Endothelial cell of umbilical vein (primary cell): ENCODE results near the gene GORASP1.

Source experiments
- GATA2 ChIP-seq: IDR thresholded peaks from 2 replicates; pipeline ENCODE4 v1.7.0; 2011; ENCODE audit warnings: low read depth, mild to moderate bottlenecking, moderate library complexity, mixed read lengths, low read length; ENCODE audit not compliant: insufficient read length, insufficient read depth
- JUN ChIP-seq: IDR thresholded peaks from 2 replicates; pipeline ENCODE4 v1.6.1; 2011; ENCODE audit warnings: borderline replicate concordance, low read depth; ENCODE audit not compliant: insufficient read length, insufficient read depth
- POLR2A ChIP-seq: IDR thresholded peaks from 2 replicates; pipeline ENCODE4 v1.6.1; 2012; ENCODE audit warnings: low read depth, mild to moderate bottlenecking, control low read depth, low read length
- POLR2AphosphoS5 ChIP-seq: IDR thresholded peaks from 2 replicates; pipeline ENCODE4 v1.6.1; 2012; ENCODE audit warnings: low read depth, mild to moderate bottlenecking, control low read depth, low read length, moderate library complexity; ENCODE audit not compliant: insufficient read depth
- TF ChIP-seq, protein P1 (sequence below), 2 donors: IDR thresholded peaks; 1 replicate in 1 of 2; 2 replicates in 1 of 2; pipeline ENCODE4 v1.5.1; 2011; ENCODE audit warnings: low read length in 2 of 2, mild to moderate bottlenecking in 2 of 2, moderate library complexity in 2 of 2, control low read depth in 1 of 2, inconsistent platforms in 1 of 2, low read depth in 1 of 2; ENCODE audit not compliant: insufficient read depth in 1 of 2; ENCODE audit errors: extremely low read depth in 1 of 2
- TF ChIP-seq, protein P2 (sequence below): IDR thresholded peaks from 2 replicates; pipeline ENCODE4 v1.6.1; 2011; ENCODE audit not compliant: insufficient read depth, insufficient read length

DNA sequence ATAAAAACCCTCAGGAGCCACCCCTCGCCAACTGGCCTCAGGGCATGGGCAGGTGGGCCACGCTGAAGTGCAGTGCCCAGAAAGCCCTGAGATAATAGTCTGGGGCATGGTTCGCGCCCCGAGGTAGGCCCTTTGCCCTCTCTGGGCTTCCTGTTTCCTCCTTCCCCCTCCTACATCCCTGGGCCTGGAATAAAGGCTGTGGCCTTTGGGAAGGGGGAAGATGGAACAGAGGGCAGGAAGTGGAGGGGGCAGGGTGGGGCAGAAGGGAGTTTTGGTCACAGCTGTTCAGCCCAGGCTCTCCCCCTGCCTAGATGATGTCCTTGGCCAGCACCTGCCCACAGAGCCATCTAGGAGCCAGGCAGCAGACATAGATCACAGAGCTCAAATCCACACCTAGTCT lies 34.6 kb upstream of the GORASP1 start:
- TF ChIP-seq, protein P1, sequence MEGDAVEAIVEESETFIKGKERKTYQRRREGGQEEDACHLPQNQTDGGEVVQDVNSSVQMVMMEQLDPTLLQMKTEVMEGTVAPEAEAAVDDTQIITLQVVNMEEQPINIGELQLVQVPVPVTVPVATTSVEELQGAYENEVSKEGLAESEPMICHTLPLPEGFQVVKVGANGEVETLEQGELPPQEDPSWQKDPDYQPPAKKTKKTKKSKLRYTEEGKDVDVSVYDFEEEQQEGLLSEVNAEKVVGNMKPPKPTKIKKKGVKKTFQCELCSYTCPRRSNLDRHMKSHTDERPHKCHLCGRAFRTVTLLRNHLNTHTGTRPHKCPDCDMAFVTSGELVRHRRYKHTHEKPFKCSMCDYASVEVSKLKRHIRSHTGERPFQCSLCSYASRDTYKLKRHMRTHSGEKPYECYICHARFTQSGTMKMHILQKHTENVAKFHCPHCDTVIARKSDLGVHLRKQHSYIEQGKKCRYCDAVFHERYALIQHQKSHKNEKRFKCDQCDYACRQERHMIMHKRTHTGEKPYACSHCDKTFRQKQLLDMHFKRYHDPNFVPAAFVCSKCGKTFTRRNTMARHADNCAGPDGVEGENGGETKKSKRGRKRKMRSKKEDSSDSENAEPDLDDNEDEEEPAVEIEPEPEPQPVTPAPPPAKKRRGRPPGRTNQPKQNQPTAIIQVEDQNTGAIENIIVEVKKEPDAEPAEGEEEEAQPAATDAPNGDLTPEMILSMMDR (IDR thresholded peaks at IDR 0.05; ENCODE audit: extremely low read depth in 1 of 2, insufficient read depth in 1 of 2, low read depth in 1 of 2, low read length in 2 of 2) = no peak
- TF ChIP-seq POLR2AphosphoS5 (no peak), POLR2A (no peak), JUN (no peak), GATA2 (no peak)
- TF ChIP-seq, protein P2, sequence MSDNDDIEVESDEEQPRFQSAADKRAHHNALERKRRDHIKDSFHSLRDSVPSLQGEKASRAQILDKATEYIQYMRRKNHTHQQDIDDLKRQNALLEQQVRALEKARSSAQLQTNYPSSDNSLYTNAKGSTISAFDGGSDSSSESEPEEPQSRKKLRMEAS = no peak
